Keratinocyte (primary cell): ENCODE measurements around the gene TSPAN7.

Experiments
- CTCF ChIP-seq, 3 experiments: IDR thresholded peaks in 1 of 3; conservative IDR thresholded peaks in 1 of 3; optimal IDR thresholded peaks in 1 of 3; 2 replicates in 2 of 3; 3 replicates in 1 of 3; pipeline versions ENCODE3 to v1.5.1; 2011; ENCODE audit warnings: low read length in 3 of 3, mild to moderate bottlenecking in 3 of 3, moderate library complexity in 2 of 3, control low read depth in 1 of 3, inconsistent platforms in 1 of 3; ENCODE audit not compliant: insufficient read depth in 2 of 3; ENCODE audit errors: extremely low read depth in 1 of 3
- EZH2 ChIP-seq: IDR thresholded peaks from one replicate; pipeline ENCODE4 v1.6.1; 2012; ENCODE audit warnings: inconsistent platforms, mild to moderate bottlenecking, low read length, moderate library complexity

- TF ChIP-seq CTCF (optimal IDR thresholded peaks at IDR 0.05 in 1 of 3, IDR thresholded peaks at IDR 0.05 in 1 of 3, conservative IDR thresholded peaks at IDR 0.05 in 1 of 3; ENCODE audit: extremely low read depth in 1 of 3, insufficient read depth in 2 of 3, low read length in 3 of 3) (no peak), EZH2 (no peak)
Observed at GRCh38 chrX:38595801-38596200, 34.5 kb downstream of the TSPAN7 start.
